Fibroblast of the aortic adventitia (primary cell): ENCODE results near the gene AOPEP. TPM values are rescaled to one million over a fixed set of nuclear protein-coding genes. Genes with fewer than 3 reads are reported as not detected.

ENCODE experiments used
- DNase-seq: peaks from one replicate; pipeline ENCODE4 v3.0.0-alpha.2; 2010; ENCODE audit warnings: low read depth
- H3K4me3 ChIP-seq: 2 replicates; pipeline ENCODE4 v1.5.1; 2011; ENCODE audit warnings: low read depth, mild to moderate bottlenecking, control low read depth, low read length, moderate library complexity
- total RNA-seq: library from RNA; depleted of rRNA; stranded (reverse); fragments of >200 nt; gene quantifications from 2 replicates; pipeline ENCODE4 v1.2.3, GENCODE V29; 2012; ENCODE audit warnings: low replicate concordance
- TF ChIP-seq, protein P1 (sequence below): IDR thresholded peaks from 2 replicates; pipeline ENCODE4 v1.5.1; 2011; ENCODE audit warnings: mild to moderate bottlenecking, low read length, control low read depth, inconsistent platforms; ENCODE audit not compliant: insufficient read depth

AOPEP gene
- total RNA-seq, 1 donor = 39.7 TPM

DNA sequence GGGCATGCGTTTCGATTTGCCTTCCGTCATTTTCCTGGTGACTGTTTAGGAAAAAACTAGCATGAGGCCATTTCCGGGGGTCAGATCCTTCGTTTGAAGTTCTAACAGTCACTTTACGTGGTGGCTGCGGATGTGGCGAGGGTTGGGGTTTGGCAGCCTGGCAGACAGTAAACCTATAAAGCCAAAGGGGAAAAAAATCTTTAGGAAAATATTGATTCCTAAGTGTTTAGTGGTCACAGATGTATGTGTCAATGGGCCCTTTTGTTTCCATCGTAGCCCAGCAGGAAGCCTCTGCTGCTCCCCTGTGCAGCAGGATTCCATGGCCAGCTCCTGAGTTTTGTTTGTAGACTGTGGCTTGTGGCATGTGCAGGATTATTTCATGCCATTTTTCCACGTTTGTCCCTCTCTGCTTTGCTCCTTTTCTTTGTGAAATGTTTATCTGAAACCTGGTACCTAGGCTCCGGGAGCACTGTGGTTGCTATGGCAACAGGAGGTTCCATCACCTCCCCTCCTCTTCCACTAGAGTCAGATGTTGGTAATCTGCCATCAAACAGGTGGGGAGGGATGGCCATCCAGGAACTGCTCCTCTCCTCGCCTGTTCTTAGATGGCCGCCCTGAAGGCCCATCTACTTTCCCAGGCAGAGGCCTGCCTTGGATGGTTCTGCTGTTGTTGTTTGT, 202.3 kb downstream of the AOPEP start:
- no peak overlapping the region for H3K4me3 ChIP-seq
- DNase-seq = no peak
- TF ChIP-seq, protein P1, sequence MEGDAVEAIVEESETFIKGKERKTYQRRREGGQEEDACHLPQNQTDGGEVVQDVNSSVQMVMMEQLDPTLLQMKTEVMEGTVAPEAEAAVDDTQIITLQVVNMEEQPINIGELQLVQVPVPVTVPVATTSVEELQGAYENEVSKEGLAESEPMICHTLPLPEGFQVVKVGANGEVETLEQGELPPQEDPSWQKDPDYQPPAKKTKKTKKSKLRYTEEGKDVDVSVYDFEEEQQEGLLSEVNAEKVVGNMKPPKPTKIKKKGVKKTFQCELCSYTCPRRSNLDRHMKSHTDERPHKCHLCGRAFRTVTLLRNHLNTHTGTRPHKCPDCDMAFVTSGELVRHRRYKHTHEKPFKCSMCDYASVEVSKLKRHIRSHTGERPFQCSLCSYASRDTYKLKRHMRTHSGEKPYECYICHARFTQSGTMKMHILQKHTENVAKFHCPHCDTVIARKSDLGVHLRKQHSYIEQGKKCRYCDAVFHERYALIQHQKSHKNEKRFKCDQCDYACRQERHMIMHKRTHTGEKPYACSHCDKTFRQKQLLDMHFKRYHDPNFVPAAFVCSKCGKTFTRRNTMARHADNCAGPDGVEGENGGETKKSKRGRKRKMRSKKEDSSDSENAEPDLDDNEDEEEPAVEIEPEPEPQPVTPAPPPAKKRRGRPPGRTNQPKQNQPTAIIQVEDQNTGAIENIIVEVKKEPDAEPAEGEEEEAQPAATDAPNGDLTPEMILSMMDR = no peak

DNA sequence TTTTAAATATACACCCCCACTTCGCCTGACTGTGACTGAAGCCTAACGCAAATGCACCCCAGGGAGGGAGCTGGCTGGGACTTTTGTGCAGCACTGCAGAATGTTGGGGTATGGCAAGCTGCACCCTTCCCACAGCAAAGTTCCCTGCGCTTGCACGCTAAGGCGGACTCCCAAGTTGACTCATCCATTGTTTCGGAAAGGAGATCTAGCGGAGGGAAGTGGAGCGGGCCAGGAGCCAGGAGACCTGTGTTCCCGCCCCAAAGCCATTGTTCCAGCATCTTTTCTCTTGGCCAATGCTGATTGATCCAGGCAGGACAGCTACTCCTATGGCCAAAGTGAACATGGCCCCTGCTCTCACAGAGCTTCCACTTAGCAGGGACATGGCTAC, 202.9 kb downstream of the AOPEP start:
- peak; percentile 92 for DNase-seq
- H3K4me3 ChIP-seq = no peak overlapping the region
- TF ChIP-seq, protein P1 = no peak

DNA sequence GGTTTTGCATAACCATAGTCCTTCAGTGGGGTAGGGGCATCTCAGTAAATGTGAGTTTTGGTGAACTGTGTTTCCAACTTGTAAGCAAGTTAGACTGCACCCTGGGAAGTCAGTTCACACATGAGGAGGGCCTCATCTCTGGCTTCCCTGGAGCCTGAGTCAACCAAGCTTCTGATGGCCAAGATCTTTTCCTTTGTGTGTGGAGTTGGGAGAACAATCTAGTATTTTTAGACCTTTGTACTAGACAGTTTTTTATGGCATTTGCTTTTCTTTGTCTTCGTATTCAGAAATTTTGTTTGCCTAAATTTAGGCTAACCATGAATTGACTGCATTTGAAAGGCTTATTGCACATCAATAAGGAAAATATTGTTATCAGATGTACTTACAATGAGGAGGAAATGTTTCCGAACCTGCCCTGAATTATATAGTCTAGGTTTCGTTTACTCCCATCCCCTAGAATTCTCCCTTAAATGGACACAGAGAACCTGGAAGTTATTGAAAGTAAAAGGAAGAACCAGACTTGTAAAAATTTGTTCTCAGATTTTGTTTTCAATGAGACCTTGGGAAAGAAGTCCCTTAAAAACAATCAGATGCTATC, 204.6 kb downstream of the AOPEP start:
- H3K4me3 ChIP-seq = no peak overlapping the region
- TF ChIP-seq, protein P1 = no peak
- peak; percentile 62 for DNase-seq

DNA sequence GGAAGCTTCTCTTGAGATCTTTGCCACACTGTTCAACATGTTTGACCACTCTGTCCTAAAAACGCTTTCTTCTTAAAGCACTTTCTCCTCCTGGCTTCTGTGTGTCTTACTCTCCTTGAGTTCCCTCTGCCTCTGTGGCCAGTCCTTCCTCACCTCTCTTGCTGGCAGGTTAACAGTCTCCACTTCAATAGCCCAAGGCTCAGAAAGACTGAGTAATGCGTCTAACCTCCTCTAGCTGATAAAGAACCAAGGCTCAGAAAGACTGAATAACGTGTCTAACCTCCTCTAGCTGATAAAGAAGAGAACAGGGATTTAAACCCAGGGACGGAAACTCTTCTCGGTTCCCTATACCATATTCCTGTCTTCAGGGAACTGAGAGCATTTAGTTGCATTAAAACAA, 205.2 kb downstream of the AOPEP start:
- no peak overlapping the region for H3K4me3 ChIP-seq
- TF ChIP-seq, protein P1 = no peak
- no peak for DNase-seq

DNA sequence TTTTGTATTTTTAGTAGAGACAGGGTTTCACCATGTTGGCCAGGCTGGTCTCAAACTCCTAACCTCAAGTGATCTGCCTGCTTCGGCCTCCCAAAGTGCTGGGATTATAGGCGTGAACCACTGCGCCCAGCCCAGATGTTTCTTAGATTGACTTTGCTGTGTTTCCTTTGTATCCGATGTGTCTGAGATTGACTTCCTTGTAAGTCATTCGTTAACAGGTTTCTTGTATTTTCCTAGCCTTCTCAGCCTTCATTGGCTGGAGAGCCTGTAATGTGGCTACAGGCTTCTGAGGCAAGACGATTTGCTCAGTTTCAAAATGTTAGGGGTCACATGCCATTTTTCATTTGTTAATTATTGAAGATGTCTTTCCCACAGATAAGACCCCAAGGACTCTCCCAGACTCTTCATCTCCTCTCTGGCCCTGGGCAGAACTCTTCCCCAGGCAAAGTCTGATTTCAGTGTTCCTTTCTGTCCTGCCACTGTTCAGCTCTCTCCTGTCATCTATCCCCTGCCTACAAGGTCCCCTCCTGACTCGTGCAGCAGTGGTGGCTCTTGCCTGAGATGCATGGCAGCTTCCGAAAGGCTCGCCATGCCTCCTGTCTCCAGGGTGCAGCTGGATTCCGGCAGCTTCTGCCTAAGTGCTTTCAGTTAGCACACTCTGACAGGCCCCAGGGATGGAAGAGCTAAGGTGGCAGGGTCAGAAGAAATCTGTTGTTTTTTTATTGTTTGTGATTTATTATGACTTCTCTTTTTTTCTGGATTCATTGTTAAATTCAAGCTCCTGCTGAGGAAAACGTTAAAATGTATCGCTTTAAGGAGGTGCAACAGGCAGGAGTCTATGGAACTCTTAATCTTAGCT, 206.4 kb downstream of the AOPEP start:
- no peak for DNase-seq
- TF ChIP-seq, protein P1 = no peak
- H3K4me3 ChIP-seq = no peak overlapping the region

DNA sequence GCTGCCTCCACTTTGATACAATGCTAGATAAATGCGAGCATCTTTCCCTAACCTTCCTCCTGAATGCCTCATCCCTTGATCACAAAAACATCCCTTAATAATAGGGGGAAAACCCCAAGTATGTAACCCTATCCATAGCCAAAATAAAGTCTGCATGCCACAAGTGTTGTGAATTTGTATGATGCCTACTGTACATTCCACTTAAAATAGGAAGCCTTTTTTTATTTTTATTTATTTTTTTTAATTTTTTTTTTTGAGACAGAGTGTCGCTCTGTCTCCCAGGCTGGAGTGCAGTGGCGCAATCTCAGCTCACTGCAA, 207.0 kb downstream of the AOPEP start:
- H3K4me3 ChIP-seq = no peak overlapping the region
- no peak for DNase-seq
- TF ChIP-seq, protein P1 = no peak
